Parathyroid adenoma (tissue), 2 donors: ENCODE data around the gene CFAP100.

ENCODE experiments used
- H2AFZ ChIP-seq: fragments of 300-600 bp; sonication (generic); one replicate; pipeline ENCODE4 v1.7.0; 2017; ENCODE audit warnings: antibody characterized with exemption, mild to moderate bottlenecking
- H3K27ac ChIP-seq: fragments of 300-600 bp; sonication (generic); one replicate; pipeline ENCODE4 v1.7.0; 2017
- H3K27me3 ChIP-seq: fragments of 300-600 bp; sonication (generic); one replicate; pipeline ENCODE4 v1.7.0; 2017; ENCODE audit warnings: low read length; ENCODE audit not compliant: control insufficient read depth, insufficient read depth
- H3K36me3 ChIP-seq: fragments of 300-600 bp; sonication (generic); one replicate; pipeline ENCODE4 v1.7.0; 2017; ENCODE audit warnings: low read length; ENCODE audit not compliant: control insufficient read depth, insufficient read depth
- H3K4me1 ChIP-seq: fragments of 300-600 bp; sonication (generic); one replicate; pipeline ENCODE4 v1.7.0; 2017; ENCODE audit warnings: control low read depth
- H3K4me2 ChIP-seq: fragments of 300-600 bp; sonication (generic); one replicate; pipeline ENCODE4 v1.7.0; 2017; ENCODE audit warnings: low read length
- H3K4me3 ChIP-seq: fragments of 300-600 bp; sonication (generic); one replicate; pipeline ENCODE4 v1.7.0; 2017; ENCODE audit warnings: low read depth, low read length
- H3K79me2 ChIP-seq: fragments of 300-600 bp; sonication (generic); one replicate; pipeline ENCODE4 v1.7.0; 2017; ENCODE audit warnings: control low read depth
- H3K9ac ChIP-seq: fragments of 300-600 bp; sonication (generic); one replicate; pipeline ENCODE4 v1.7.0; 2017; ENCODE audit warnings: mild to moderate bottlenecking
- H3K9me3 ChIP-seq: fragments of 300-600 bp; sonication (generic); one replicate; pipeline ENCODE4 v1.7.0; 2017; ENCODE audit warnings: low read length; ENCODE audit not compliant: control insufficient read depth
- TF ChIP-seq, protein P1 (sequence below): fragments of 300-600 bp; sonication (generic); IDR thresholded peaks from one replicate; pipeline ENCODE4 v1.7.0; 2017; ENCODE audit warnings: antibody characterized with exemption, mild to moderate bottlenecking
- donor health status: primary hyperparathyroidism.

Gene CFAP100

DNA sequence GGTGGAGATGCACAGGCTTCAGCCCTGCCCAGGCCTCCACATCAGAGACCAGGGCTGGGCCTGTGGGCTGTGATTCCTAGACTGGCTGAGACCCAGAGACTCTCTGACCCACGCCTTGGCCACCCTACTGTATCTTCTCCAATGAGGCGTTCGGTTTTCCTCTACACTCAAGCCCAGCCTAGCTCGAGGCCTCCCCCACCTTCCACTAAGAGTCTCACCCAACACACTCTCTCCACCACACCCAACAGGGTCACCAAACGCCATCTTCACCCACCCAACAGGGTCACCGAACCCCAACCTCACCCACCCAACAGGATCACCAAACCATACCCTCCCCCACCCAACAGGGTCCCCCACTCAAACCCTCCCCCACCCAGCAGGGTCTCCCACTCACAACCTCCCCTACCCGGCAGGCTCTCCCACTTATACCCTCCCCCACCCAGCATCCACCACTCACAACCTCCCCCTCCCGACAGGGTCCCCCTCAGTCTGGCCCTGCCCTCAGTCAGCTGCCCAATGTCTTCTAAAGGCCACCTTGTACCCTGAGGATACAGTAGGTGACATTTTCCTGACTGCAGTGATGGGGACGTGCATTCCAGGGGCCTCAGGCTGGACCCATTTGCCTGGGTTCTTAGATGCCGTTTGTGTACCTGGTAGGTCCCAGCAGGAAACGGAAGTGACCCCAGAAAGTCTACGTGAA lies 20.4 kb downstream of the CFAP100 start:
- Histone ChIP-seq H3K4me1 (no peaks in the 10 kb centered on the region), H2AFZ (no peak overlapping the region), H3K36me3 (no peaks in the 10 kb centered on the region), H3K4me2 (no peak overlapping the region), H3K27ac (no peak overlapping the region), H3K9ac (no peak overlapping the region), H3K9me3 (no peaks in the 10 kb centered on the region), H3K79me2 (no peaks in the 10 kb centered on the region), H3K27me3 (no peaks in the 10 kb centered on the region), H3K4me3 (no peak overlapping the region)
- TF ChIP-seq, protein P1, sequence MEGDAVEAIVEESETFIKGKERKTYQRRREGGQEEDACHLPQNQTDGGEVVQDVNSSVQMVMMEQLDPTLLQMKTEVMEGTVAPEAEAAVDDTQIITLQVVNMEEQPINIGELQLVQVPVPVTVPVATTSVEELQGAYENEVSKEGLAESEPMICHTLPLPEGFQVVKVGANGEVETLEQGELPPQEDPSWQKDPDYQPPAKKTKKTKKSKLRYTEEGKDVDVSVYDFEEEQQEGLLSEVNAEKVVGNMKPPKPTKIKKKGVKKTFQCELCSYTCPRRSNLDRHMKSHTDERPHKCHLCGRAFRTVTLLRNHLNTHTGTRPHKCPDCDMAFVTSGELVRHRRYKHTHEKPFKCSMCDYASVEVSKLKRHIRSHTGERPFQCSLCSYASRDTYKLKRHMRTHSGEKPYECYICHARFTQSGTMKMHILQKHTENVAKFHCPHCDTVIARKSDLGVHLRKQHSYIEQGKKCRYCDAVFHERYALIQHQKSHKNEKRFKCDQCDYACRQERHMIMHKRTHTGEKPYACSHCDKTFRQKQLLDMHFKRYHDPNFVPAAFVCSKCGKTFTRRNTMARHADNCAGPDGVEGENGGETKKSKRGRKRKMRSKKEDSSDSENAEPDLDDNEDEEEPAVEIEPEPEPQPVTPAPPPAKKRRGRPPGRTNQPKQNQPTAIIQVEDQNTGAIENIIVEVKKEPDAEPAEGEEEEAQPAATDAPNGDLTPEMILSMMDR = no peak

DNA sequence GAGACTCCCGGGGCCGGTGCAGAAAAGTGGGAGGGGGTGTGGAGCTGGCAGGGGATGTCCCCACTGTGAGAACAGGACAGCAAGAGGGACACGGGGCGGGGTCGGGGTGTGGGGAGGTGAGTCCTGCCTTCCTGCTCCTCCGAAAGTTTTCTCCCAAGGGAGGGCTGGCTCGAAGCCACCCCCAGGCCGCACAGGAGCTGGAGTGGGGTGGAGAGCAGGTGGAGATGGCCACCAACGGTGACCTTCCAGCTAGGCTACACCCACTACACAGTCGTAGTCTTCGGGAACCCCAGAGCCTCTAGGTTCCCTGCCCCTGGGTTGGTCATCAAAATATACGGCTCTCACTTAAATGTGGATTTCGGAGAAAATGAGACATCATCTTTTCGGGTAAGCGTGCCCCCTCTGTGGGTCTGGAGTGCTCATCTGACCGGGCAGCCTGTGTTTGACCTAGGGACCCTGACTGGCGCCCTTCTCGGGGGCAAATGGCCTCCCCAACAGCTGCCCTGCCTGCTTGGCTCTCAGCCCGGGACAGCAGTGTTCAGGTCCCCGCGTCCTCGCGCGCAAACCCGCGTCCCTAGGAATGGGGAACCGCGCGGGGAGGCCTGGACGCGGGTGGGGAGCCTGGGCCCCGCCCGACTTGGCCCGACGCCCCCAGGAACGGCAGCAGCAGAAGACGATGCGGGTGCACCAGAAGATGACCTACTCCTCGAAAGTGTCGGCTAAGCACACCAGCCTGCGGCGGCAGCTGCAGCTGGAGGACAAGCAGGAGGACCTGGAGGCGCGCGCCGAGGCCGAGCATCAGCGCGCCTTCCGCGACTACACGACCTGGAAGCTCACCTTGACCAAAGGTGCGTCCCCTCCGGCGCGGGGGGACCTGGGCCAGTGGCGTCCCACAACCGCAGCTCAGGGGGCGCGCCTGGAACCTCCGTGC lies 21.2 kb downstream of the CFAP100 start:
- Histone ChIP-seq H3K79me2 (no peaks in the 10 kb centered on the region), H2AFZ (no peak overlapping the region), H3K27ac (no peak overlapping the region), H3K4me2 (no peak overlapping the region), H3K9ac (no peak overlapping the region), H3K4me1 (no peaks in the 10 kb centered on the region), H3K4me3 (no peak overlapping the region), H3K9me3 (no peaks in the 10 kb centered on the region), H3K27me3 (no peaks in the 10 kb centered on the region), H3K36me3 (no peaks in the 10 kb centered on the region)
- TF ChIP-seq, protein P1 = no peak

DNA sequence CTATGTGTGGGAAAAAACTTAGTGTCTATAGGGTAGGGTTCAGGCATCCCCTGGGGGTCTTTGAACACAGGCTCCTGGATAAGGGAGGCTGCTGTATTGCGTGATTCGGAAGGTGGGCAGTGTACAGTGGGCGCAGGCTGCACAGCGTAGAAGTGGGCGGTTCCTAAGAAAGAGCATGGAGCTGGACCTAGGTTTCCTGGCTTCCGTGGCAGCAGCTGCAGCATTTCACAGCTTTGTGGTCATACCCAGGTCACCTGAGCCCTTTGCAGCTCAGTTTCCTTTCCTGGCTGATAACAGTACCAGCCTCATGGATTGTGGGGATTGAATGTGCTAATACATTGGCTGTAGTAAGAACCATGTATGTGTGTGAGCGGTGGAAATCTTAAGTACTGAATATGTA lies 22.2 kb downstream of the CFAP100 start:
- Histone ChIP-seq H3K27me3 (no peaks in the 10 kb centered on the region), H3K36me3 (no peaks in the 10 kb centered on the region), H2AFZ (no peak overlapping the region), H3K9me3 (no peaks in the 10 kb centered on the region), H3K9ac (no peak overlapping the region), H3K27ac (no peak overlapping the region), H3K79me2 (no peaks in the 10 kb centered on the region), H3K4me2 (no peak overlapping the region), H3K4me1 (no peaks in the 10 kb centered on the region), H3K4me3 (no peak overlapping the region)
- TF ChIP-seq, protein P1 = no peak

DNA sequence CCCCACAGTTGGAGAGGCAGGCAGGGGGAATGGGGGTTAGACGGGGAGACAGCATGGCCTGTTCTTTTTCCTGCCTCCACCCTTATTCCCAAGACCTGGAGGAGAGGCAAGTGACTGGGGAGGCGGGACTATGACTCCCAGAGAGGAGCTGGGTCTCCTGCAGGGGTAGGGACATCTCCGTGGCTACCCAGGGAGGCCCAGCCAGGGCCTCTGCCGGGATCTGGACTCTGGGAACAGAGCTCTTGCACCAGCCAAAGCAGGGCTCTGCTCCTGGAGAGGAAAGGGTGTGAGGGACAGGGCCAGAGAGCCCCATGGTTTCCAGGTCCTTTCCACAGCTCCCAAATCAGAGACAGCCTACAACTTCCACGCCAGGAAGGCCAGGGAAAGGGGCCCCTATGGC lies 22.8 kb downstream of the CFAP100 start:
- no peaks in the 10 kb centered on the region for H3K27me3 ChIP-seq
- H3K9me3 ChIP-seq = no peaks in the 10 kb centered on the region
- no peak overlapping the region for H2AFZ ChIP-seq
- H3K79me2 ChIP-seq = no peaks in the 10 kb centered on the region
- H3K4me3 ChIP-seq = no peak overlapping the region
- H3K4me2 ChIP-seq = no peak overlapping the region
- no peaks in the 10 kb centered on the region for H3K4me1 ChIP-seq
- H3K36me3 ChIP-seq = no peaks in the 10 kb centered on the region
- no peak overlapping the region for H3K9ac ChIP-seq
- TF ChIP-seq, protein P1 = no peak
- H3K27ac ChIP-seq = no peak overlapping the region
